GM12878 (cell line): ENCODE results near the gene RGS12. TPM values are rescaled to one million over a fixed set of nuclear protein-coding genes. Genes with fewer than 3 reads are reported as not detected.

Experiments
- ATAC-seq: fragments of 200-7000 bp; cut with Tn5 transposase; 3 replicates; pipeline ENCODE4 v1.9.1; 2020; ENCODE audit warnings: mild to moderate bottlenecking, moderate library complexity
- BruUV-seq: library from RNA; stranded (reverse); fragments of 400-500 nt; replicated peaks from 2 replicates; lab custom pipeline; 2021; lab: Mats Ljungman, UMichigan
- CTCF ChIA-PET: fragments of 300-600 bp; sonication (Branson Sonifier 250); formaldehyde crosslinking; extraction: SDS; loops from one replicate; lab custom pipeline; 2021; ENCODE audit warnings: inconsistent platforms; lab: Yijun Ruan, JAX
- POLR2A ChIA-PET: fragments of 350-600 bp; formaldehyde crosslinking; extraction: SDS; loops from one replicate; lab custom pipeline; 2021; ENCODE audit warnings: inconsistent platforms; lab: Charles Lee
- RAD21 ChIA-PET: fragments of 300-600 bp; sonication (Branson Sonifier 250); formaldehyde crosslinking; loops from one replicate; lab custom pipeline; 2023; ENCODE audit warnings: antibody characterized with exemption; ENCODE audit not compliant: unreplicated experiment; lab: Charles Lee
- SMC1A ChIA-PET: fragments of 300-600 bp; sonication (Branson Sonifier 250); formaldehyde crosslinking; loops from one replicate; lab custom pipeline; 2023; ENCODE audit not compliant: unreplicated experiment, uncharacterized antibody; lab: Charles Lee
- DNase-seq: peaks from one replicate; pipeline ENCODE4 v3.0.0-alpha.2; 2011; ENCODE audit warnings: low read depth, low spot score
- FAIRE-seq: peaks from 3 replicates; lab custom pipeline; 2011; peaks lifted over from hg19 to GRCh38; lab: Jason Lieb, UNC
- H2AFZ ChIP-seq: 2 replicates; pipeline ENCODE4 v1.6.0; 2011; ENCODE audit warnings: low read depth, low read length, control low read depth; ENCODE audit not compliant: control insufficient read depth
- H3K27ac ChIP-seq: 2 replicates; pipeline ENCODE4 v1.5.1; 2011; ENCODE audit warnings: control low read depth; ENCODE audit not compliant: control insufficient read depth, insufficient read depth
- H3K27me3 ChIP-seq, 2 experiments: replicated peaks in 1 of 2; 2 replicates each; pipeline versions ENCODE4 v1.6.0 to v1.6.1; 2011; ENCODE audit warnings: low read length in 1 of 2; ENCODE audit not compliant: control insufficient read depth in 2 of 2, insufficient read depth in 2 of 2
- H3K36me3 ChIP-seq, 2 experiments: 2 replicates each; pipeline ENCODE4 v1.5.1; 2011; ENCODE audit warnings: low read length in 1 of 2; ENCODE audit not compliant: control insufficient read depth in 2 of 2, insufficient read depth in 2 of 2
- H3K4me1 ChIP-seq: 2 replicates; pipeline ENCODE4 v1.6.1; 2011; ENCODE audit warnings: mild to moderate bottlenecking, low read length, moderate library complexity, mixed read lengths; ENCODE audit not compliant: control insufficient read depth, insufficient read depth
- H3K4me2 ChIP-seq: 2 replicates; pipeline ENCODE4 v1.6.0; 2011; ENCODE audit warnings: control low read depth; ENCODE audit not compliant: control insufficient read depth, insufficient read depth
- H3K4me3 ChIP-seq: fragments of 200-600 bp; sonication (generic); 2 replicates; pipeline ENCODE4 v1.5.1; 2016
- H3K79me2 ChIP-seq: 2 replicates; pipeline ENCODE4 v1.6.0; 2011; ENCODE audit warnings: low read length; ENCODE audit not compliant: control insufficient read depth, insufficient read depth
- H3K9ac ChIP-seq: 2 replicates; pipeline ENCODE4 v1.8.0; 2011; ENCODE audit warnings: low read length, control low read depth, mixed read lengths; ENCODE audit not compliant: control insufficient read depth, insufficient read depth
- H3K9me3 ChIP-seq: replicated peaks from 3 replicates; pipeline ENCODE4 v1.5.1; 2011; ENCODE audit warnings: mild to moderate bottlenecking, low read length; ENCODE audit not compliant: control insufficient read depth, insufficient read depth
- H4K20me1 ChIP-seq: 2 replicates; pipeline ENCODE4 v1.6.0; 2011; ENCODE audit not compliant: control insufficient read depth, insufficient read depth
- CBX3 ChIP-seq: fragments of 200-600 bp; sonication (generic); IDR thresholded peaks from 2 replicates; pipeline ENCODE4 v1.6.1; 2016; ENCODE audit warnings: low read depth, borderline replicate concordance
- CHD2 ChIP-seq: IDR thresholded peaks from 2 replicates; pipeline ENCODE4 v1.6.1; 2011; ENCODE audit warnings: low read depth, low read length, improper control_type of control experiment, borderline replicate concordance
- ETV6 ChIP-seq, 2 experiments: fragments of 450-650 bp in 1 of 2; IDR thresholded peaks in 1 of 2; conservative IDR thresholded peaks in 1 of 2; 2 replicates each; pipeline ENCODE4 v1.6.1; 2014; ENCODE audit warnings: antibody characterized with exemption in 1 of 2, borderline replicate concordance in 1 of 2, low read depth in 1 of 2, mild to moderate bottlenecking in 1 of 2, moderate library complexity in 1 of 2
- FOXK2 ChIP-seq: fragments of 450-650 bp; IDR thresholded peaks from 2 replicates; pipeline ENCODE4 v1.6.1; 2017; ENCODE audit warnings: mild to moderate bottlenecking, moderate library complexity
- KLF5 ChIP-seq: fragments of 450-650 bp; IDR thresholded peaks from 2 replicates; pipeline ENCODE4 v1.6.1; 2014; ENCODE audit warnings: mild to moderate bottlenecking; ENCODE audit not compliant: partially characterized antibody
- MEF2B ChIP-seq: fragments of 450-650 bp; IDR thresholded peaks from 2 replicates; pipeline ENCODE4 v1.6.1; 2018; ENCODE audit warnings: mild to moderate bottlenecking, moderate library complexity; ENCODE audit not compliant: partially characterized antibody, poor library complexity, severe bottlenecking
- MTA3 ChIP-seq: IDR thresholded peaks from 2 replicates; pipeline ENCODE4 v1.6.1; 2012; ENCODE audit warnings: low read length, inconsistent platforms, borderline replicate concordance
- NR2F1 ChIP-seq: fragments of 450-650 bp; conservative IDR thresholded peaks from 2 replicates; pipeline ENCODE4 v1.6.1; 2017; ENCODE audit warnings: mild to moderate bottlenecking
- POLR2A ChIP-seq: IDR thresholded peaks from 2 replicates; pipeline ENCODE4 v1.6.1; 2011; ENCODE audit warnings: low read depth, mild to moderate bottlenecking, low read length
- POLR2AphosphoS5 ChIP-seq: IDR thresholded peaks from 2 replicates; pipeline ENCODE4 v1.6.1; 2011; ENCODE audit warnings: mild to moderate bottlenecking, low read length, inconsistent platforms
- SMARCA5 ChIP-seq: fragments of 450-650 bp; IDR thresholded peaks from 2 replicates; pipeline ENCODE4 v1.6.1; 2017; ENCODE audit warnings: mild to moderate bottlenecking
- SREBF2 ChIP-seq: IDR thresholded peaks from 2 replicates; pipeline ENCODE4 v1.6.1; 2012; ENCODE audit warnings: mild to moderate bottlenecking, low read length
- SUPT20H ChIP-seq: IDR thresholded peaks from 2 replicates; pipeline ENCODE4 v1.6.1; 2011; ENCODE audit warnings: low read depth, mild to moderate bottlenecking, low read length, moderate library complexity, borderline replicate concordance; ENCODE audit not compliant: control insufficient read depth
- TARDBP ChIP-seq: IDR thresholded peaks from 2 replicates; pipeline ENCODE4 v1.6.1; 2016; ENCODE audit warnings: borderline replicate concordance
- ZNF24 ChIP-seq: fragments of 450-650 bp; IDR thresholded peaks from 2 replicates; pipeline ENCODE4 v1.6.1; 2017; ENCODE audit warnings: antibody characterized with exemption, mild to moderate bottlenecking
- WGBS: methylation state at CpG from one replicate; pipeline ENCODE4 v1.1.6; 2016; ENCODE audit warnings: low lambda C conversion rate; ENCODE audit not compliant: insufficient replicate concordance, insufficient coverage; ENCODE audit errors: missing lambda C conversion rate; 5-methylcytosine and 5-hydroxymethylcytosine counted together
- in situ Hi-C: fragments of 300-500 bp; cut with MboI; formaldehyde crosslinking; loops from 9 replicates; pipeline ENCODE4 v1.14.3; 2018; ENCODE audit warnings: mixed read lengths
- intact Hi-C: fragments of 100-400 bp; cut with micrococcal nuclease; formaldehyde crosslinking; loops from one replicate; pipeline ENCODE4 v1.14.2; 2022; ENCODE audit not compliant: unreplicated experiment
- polyA plus RNA-seq, 11 experiments: library from polyadenylated mRNA; depleted of rRNA in 4 of 11; unstranded in 6 of 11; stranded (reverse) in 5 of 11; fragments of >200 nt; fragmentation: Nextera tagmentation in 4 of 11; fragmentation: Illumina TruSeq in 1 of 11; extraction: Ambion mirVana in 4 of 11; extraction: Trizol in 1 of 11; gene quantifications; 1 replicate in 1 of 11; 2 replicates in 10 of 11; pipeline versions ENCODE4 v1.2.1 to v1.2.3, GENCODE V29; 2011 to 2016; ENCODE audit warnings: inconsistent platforms in 2 of 11, missing spikeins in 2 of 11, low read depth in 1 of 11
- total RNA-seq, 4 experiments: library from RNA; depleted of rRNA in 3 of 4; stranded (reverse); fragments of >200 nt in 3 of 4; fragmentation: Illumina TruSeq in 1 of 4; extraction: Trizol in 1 of 4; gene quantifications; 2 replicates each; pipeline versions ENCODE4 v1.2.1 to v1.2.3, GENCODE V29; 2013 to 2021
- TF ChIP-seq, protein P1 (sequence below): fragments of 450-650 bp; IDR thresholded peaks from 2 replicates; pipeline ENCODE4 v1.6.1; 2017; ENCODE audit warnings: low read depth, mild to moderate bottlenecking, moderate library complexity
- TF ChIP-seq, protein P2 (sequence below): IDR thresholded peaks from 2 replicates; pipeline ENCODE4 v1.6.1; 2012; ENCODE audit warnings: low read depth, low read length, improper control_type of control experiment

The RGS12 gene
- total and polyA plus RNA-seq, 10 of the 15 experiments (the other 5 are each of a cell fraction or from before 2014, with no cell fraction given), result 0.02 to 2.2 (median 0.73) TPM

DNA sequence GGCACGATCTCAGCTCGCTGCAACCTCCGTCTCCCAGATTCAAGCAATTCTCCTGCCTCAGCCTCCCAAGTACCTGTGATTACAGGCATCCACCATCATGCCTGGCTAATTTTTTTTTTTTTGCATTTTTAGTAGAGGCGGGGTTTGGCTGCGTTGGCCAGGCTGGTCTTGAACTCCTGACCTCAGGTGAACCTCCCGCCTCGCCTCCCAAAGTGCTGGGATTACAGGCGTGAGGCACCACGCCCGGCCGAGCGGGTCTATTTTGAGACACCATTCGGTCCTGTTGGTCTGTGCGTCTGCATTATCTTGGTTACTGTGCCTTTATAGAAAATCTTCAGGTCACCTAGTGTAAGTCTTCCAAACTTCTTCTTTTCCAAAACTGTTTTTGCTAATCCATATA lies 21.7 kb upstream of the RGS12 start:
- Histone ChIP-seq H3K9ac (no peak overlapping the region), H3K4me1 (no peaks in the 10 kb centered on the region), H3K9me3 (no peaks in the 10 kb centered on the region), H3K79me2 (no peaks in the 10 kb centered on the region), H3K4me3 (no peak overlapping the region), H3K36me3 (no peaks in the 10 kb centered on the region), H3K27ac (no peak overlapping the region), H3K4me2 (no peak overlapping the region), H3K27me3 (no peaks in the 10 kb centered on the region), H4K20me1 (no peaks in the 10 kb centered on the region), H2AFZ (no peak overlapping the region)
- WGBS, result 61% methylated on average over 14 of the region's 14 CpGs
- no peak for ATAC-seq
- TF ChIP-seq SREBF2 (no peak), TARDBP (no peak), POLR2AphosphoS5 (no peak), SMARCA5 (no peak), MEF2B (no peak), KLF5 (no peak), NR2F1 (no peak), ZNF24 (no peak), ETV6 (conservative IDR thresholded peaks at IDR 0.05 in 1 of 2, IDR thresholded peaks at IDR 0.05 in 1 of 2; ENCODE audit: borderline replicate concordance in 1 of 2, low read depth in 1 of 2) (no peak), MTA3 (no peak), POLR2A (no peak), CBX3 (no peak), SUPT20H (no peak), CHD2 (no peak), FOXK2 (no peak)
- TF ChIP-seq, protein P1, sequence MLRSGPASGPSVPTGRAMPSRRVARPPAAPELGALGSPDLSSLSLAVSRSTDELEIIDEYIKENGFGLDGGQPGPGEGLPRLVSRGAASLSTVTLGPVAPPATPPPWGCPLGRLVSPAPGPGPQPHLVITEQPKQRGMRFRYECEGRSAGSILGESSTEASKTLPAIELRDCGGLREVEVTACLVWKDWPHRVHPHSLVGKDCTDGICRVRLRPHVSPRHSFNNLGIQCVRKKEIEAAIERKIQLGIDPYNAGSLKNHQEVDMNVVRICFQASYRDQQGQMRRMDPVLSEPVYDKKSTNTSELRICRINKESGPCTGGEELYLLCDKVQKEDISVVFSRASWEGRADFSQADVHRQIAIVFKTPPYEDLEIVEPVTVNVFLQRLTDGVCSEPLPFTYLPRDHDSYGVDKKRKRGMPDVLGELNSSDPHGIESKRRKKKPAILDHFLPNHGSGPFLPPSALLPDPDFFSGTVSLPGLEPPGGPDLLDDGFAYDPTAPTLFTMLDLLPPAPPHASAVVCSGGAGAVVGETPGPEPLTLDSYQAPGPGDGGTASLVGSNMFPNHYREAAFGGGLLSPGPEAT, result no peak
- TF ChIP-seq, protein P2, sequence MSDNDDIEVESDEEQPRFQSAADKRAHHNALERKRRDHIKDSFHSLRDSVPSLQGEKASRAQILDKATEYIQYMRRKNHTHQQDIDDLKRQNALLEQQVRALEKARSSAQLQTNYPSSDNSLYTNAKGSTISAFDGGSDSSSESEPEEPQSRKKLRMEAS, result no peak
- ChIA-PET SMC1A (interaction anchor here (0.8 kb wide), 1 partner anchor 38 kb away, joined by 5 read pairs; no protein-coding TSS in a partner anchor), RAD21 (no interaction called here), CTCF (interaction anchor here (0.6 kb wide), 1 partner anchor 273 kb away, joined by 3 read pairs; no protein-coding TSS in a partner anchor), POLR2A (interaction anchor here (0.7 kb wide), 1 partner anchor 11 kb away, joined by 4 read pairs; no protein-coding TSS in a partner anchor)
- in situ Hi-C loops, result no loop called here
- no peak for DNase-seq
- intact Hi-C loops, result no loop called here
- no peak for FAIRE-seq
- no TSS peak for BruUV-seq
